BE2C (cell line): ENCODE data around the gene ITGAV.

Experiments used
- DNase-seq: peaks from one replicate; pipeline ENCODE4 v3.0.0-alpha.2; 2020
- H3K27me3 ChIP-seq: fragments of 250-450 bp; sonication (Bioruptor Pico); 2 replicates; pipeline ENCODE4 v1.5.1; 2020; ENCODE audit warnings: mild to moderate bottlenecking
- H3K36me3 ChIP-seq: fragments of 250-450 bp; sonication (Bioruptor Pico); 2 replicates; pipeline ENCODE4 v1.5.1; 2020; ENCODE audit warnings: mild to moderate bottlenecking
- H3K4me1 ChIP-seq: fragments of 250-450 bp; sonication (Bioruptor Pico); 2 replicates; pipeline ENCODE4 v1.5.1; 2020
- H3K4me3 ChIP-seq: 2 replicates; pipeline ENCODE4 v1.5.1; 2011; ENCODE audit warnings: low read depth, low read length
- H3K9me3 ChIP-seq: fragments of 250-450 bp; sonication (Bioruptor Pico); 2 replicates; pipeline ENCODE4 v1.5.1; 2020
- CTCF ChIP-seq: IDR thresholded peaks from 2 replicates; pipeline ENCODE4 v1.5.1; 2012; ENCODE audit warnings: mild to moderate bottlenecking, low read depth, low read length

Gene ITGAV

GRCh38 chr2:186702006-186702405 is 112.2 kb downstream of the ITGAV start:
- TF ChIP-seq CTCF, result no peak

GRCh38 chr2:186702501-186702900 is 112.6 kb downstream of the ITGAV start:
- H3K36me3 ChIP-seq, result no peaks in the 10 kb centered on the region
- no peaks in the 10 kb centered on the region for H3K27me3 ChIP-seq
- no peak for DNase-seq
- no peaks in the 10 kb centered on the region for H3K9me3 ChIP-seq
- no peaks in the 10 kb centered on the region for H3K4me1 ChIP-seq
- no peak for TF ChIP-seq CTCF
- no peak overlapping the region for H3K4me3 ChIP-seq

More at GRCh38 chr2:186702006-186702405, 112.2 kb downstream of the ITGAV start:
- H3K4me3 ChIP-seq, result no peak overlapping the region
- DNase-seq, result no peak
- H3K9me3 ChIP-seq, result no peaks in the 10 kb centered on the region
- H3K36me3 ChIP-seq, result no peaks in the 10 kb centered on the region
- no peaks in the 10 kb centered on the region for H3K4me1 ChIP-seq
- H3K27me3 ChIP-seq, result no peaks in the 10 kb centered on the region

GRCh38 chr2:186704897-186705296 is 115.0 kb downstream of the ITGAV start:
- H3K4me1 ChIP-seq, result no peaks in the 10 kb centered on the region
- no peaks in the 10 kb centered on the region for H3K36me3 ChIP-seq
- DNase-seq, result no peak
- no peaks in the 10 kb centered on the region for H3K9me3 ChIP-seq
- no peak overlapping the region for H3K4me3 ChIP-seq
- H3K27me3 ChIP-seq, result no peaks in the 10 kb centered on the region
- no peak for TF ChIP-seq CTCF

GRCh38 chr2:186709529-186710450 is 119.9 kb downstream of the ITGAV start:
- Histone ChIP-seq H3K36me3 (no peaks in the 10 kb centered on the region), H3K4me1 (no peaks in the 10 kb centered on the region), H3K27me3 (no peaks in the 10 kb centered on the region), H3K4me3 (no peak overlapping the region), H3K9me3 (no peaks in the 10 kb centered on the region)
- TF ChIP-seq CTCF, result no peak
- DNase-seq, result no peak

GRCh38 chr2:186713691-186714090 is 123.8 kb downstream of the ITGAV start:
- Histone ChIP-seq H3K9me3 (no peaks in the 10 kb centered on the region), H3K4me3 (no peak overlapping the region), H3K27me3 (no peaks in the 10 kb centered on the region), H3K4me1 (no peaks in the 10 kb centered on the region), H3K36me3 (no peaks in the 10 kb centered on the region)
- no peak for DNase-seq
- no peak for TF ChIP-seq CTCF

GRCh38 chr2:186714611-186715010 is 124.8 kb downstream of the ITGAV start:
- no peaks in the 10 kb centered on the region for H3K9me3 ChIP-seq
- no peaks in the 10 kb centered on the region for H3K36me3 ChIP-seq
- H3K27me3 ChIP-seq, result no peaks in the 10 kb centered on the region
- no peak for TF ChIP-seq CTCF
- DNase-seq, result no peak
- H3K4me1 ChIP-seq, result no peaks in the 10 kb centered on the region
- H3K4me3 ChIP-seq, result no peak overlapping the region
